Measurements from ENCODE around the gene PDE7B.

DNA sequence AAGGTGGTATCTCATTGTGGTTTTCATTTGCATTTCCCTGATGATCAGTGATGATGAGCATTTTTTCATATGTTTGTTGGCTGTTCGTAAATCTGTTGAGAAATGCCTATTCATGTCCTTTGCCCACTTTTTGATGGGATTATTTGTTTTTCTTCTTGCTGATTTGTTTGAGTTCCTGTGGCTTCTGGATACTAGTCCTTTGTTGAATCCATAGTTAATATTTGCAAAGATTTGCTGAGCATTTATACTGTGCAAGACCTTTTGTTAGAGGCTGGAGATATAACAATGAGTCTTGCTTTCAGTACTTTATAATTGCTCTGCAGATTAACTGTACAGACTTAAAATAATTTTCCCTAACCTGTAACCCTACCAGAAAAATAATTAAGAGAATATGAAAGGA lies 35.6 kb downstream of the PDE7B start:
- TF ChIP-seq, protein P1, sequence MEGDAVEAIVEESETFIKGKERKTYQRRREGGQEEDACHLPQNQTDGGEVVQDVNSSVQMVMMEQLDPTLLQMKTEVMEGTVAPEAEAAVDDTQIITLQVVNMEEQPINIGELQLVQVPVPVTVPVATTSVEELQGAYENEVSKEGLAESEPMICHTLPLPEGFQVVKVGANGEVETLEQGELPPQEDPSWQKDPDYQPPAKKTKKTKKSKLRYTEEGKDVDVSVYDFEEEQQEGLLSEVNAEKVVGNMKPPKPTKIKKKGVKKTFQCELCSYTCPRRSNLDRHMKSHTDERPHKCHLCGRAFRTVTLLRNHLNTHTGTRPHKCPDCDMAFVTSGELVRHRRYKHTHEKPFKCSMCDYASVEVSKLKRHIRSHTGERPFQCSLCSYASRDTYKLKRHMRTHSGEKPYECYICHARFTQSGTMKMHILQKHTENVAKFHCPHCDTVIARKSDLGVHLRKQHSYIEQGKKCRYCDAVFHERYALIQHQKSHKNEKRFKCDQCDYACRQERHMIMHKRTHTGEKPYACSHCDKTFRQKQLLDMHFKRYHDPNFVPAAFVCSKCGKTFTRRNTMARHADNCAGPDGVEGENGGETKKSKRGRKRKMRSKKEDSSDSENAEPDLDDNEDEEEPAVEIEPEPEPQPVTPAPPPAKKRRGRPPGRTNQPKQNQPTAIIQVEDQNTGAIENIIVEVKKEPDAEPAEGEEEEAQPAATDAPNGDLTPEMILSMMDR (IDR thresholded peaks at IDR 0.05; ENCODE audit: insufficient read depth, low read length): no peak
- no peak for TF ChIP-seq SPI1 (IDR thresholded peaks at IDR 0.05; ENCODE audit: borderline replicate concordance, low read depth)
